Activated CD4-positive, alpha-beta memory T cell treated with anti-CD3 and anti-CD28 coated beads, Interleukin-2, amount 10 ng/mL, durations not matched to agents 7 days and 5 days (primary cell): ENCODE measurements around the gene GRIK4. TPM values are rescaled to one million over a fixed set of nuclear protein-coding genes. Genes with fewer than 3 reads are reported as not detected.

Experiments
- CTCF ChIA-PET: fragments of 350-600 bp; sonication (Branson Sonifier 250); formaldehyde crosslinking; loops from one replicate; lab custom pipeline; 2021; ENCODE audit warnings: antibody characterized with exemption, inconsistent platforms; lab: Charles Lee
- POLR2A ChIA-PET: fragments of 350-600 bp; sonication (Branson Sonifier 250); formaldehyde crosslinking; loops from one replicate; lab custom pipeline; 2021; ENCODE audit warnings: antibody characterized with exemption; lab: Charles Lee
- DNase-seq: peaks from one replicate; pipeline ENCODE4 v3.0.0-alpha.2; 2020
- H3K27ac Mint-ChIP-seq: one replicate; pipeline ENCODE4 v1.8.0; 2021; ENCODE audit warnings: mild to moderate bottlenecking, mixed read lengths
- H3K27me3 Mint-ChIP-seq: one replicate; pipeline ENCODE4 v1.8.0; 2021; ENCODE audit warnings: mixed read lengths
- H3K36me3 Mint-ChIP-seq: one replicate; pipeline ENCODE4 v1.8.0; 2021; ENCODE audit warnings: low read depth, mixed read lengths
- H3K4me1 Mint-ChIP-seq: one replicate; pipeline ENCODE4 v1.8.0; 2021; ENCODE audit warnings: mixed read lengths
- H3K4me3 Mint-ChIP-seq: one replicate; pipeline ENCODE4 v1.8.0; 2021; ENCODE audit warnings: mild to moderate bottlenecking, mixed read lengths
- H3K9me3 Mint-ChIP-seq: one replicate; pipeline ENCODE4 v1.8.0; 2021; ENCODE audit warnings: mixed read lengths
- total RNA-seq, 2 experiments: library from RNA; stranded (reverse); gene quantifications; one replicate each; pipeline ENCODE4 v1.2.3, GENCODE V29; 2021

GRIK4 gene
- total RNA-seq, 2 experiments from 2014 or later, result not detected

DNA sequence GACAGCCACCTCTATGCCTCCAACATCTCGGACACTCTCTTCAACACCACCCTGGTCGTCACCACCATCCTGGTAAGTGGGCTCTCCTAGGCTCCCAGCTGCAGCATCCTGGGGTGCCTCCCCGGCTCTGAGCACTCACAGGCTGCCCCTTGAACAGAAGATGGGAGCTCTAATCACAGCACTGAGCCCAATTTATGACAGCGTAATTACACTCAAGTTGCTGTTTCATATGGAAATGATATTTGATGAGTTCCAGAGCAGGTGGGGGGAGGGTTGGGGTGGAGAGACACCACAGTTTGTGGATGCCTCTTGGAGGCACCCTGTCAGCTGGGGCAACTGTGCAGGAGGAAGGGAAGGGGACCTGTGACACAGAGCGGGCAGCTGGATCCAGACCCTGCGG lies 387.0 kb downstream of the GRIK4 start:
- Mint-ChIP-seq H3K4me3 (no peak overlapping the region), H3K27me3 (peaks cover 7% of the 10 kb centered on the region), H3K36me3 (no peaks in the 10 kb centered on the region), H3K9me3 (no peaks in the 10 kb centered on the region), H3K27ac (no peak overlapping the region), H3K4me1 (no peaks in the 10 kb centered on the region)
- ChIA-PET CTCF (no interaction called here), POLR2A (no interaction called here)
- DNase-seq, result no peak

DNA sequence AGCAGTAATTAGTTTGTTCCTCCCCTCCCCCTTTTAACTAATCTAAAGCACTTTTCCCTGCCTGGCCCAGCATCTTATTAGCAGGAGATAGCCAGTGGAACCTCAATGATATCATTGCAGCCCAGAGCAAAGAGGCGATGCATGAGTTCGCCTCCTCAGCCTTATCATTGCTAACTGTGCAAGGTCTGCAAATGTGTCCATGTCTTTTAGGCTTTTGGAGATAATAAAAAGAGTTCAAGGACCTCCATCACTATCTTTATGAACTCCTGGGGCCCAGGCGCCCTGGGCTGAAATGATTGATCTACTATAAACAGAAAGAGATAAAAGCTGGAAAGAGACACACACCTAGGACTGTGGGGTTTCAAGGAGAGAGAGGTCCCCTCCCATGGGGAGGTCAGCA lies 388.2 kb downstream of the GRIK4 start:
- ChIA-PET POLR2A (no interaction called here), CTCF (no interaction called here)
- H3K27me3 Mint-ChIP-seq, result peaks cover 7% of the 10 kb centered on the region
- no peak overlapping the region for H3K27ac Mint-ChIP-seq
- DNase-seq, result no peak
- H3K9me3 Mint-ChIP-seq, result no peaks in the 10 kb centered on the region
- no peak overlapping the region for H3K4me3 Mint-ChIP-seq
- no peaks in the 10 kb centered on the region for H3K4me1 Mint-ChIP-seq
- H3K36me3 Mint-ChIP-seq, result no peaks in the 10 kb centered on the region

DNA sequence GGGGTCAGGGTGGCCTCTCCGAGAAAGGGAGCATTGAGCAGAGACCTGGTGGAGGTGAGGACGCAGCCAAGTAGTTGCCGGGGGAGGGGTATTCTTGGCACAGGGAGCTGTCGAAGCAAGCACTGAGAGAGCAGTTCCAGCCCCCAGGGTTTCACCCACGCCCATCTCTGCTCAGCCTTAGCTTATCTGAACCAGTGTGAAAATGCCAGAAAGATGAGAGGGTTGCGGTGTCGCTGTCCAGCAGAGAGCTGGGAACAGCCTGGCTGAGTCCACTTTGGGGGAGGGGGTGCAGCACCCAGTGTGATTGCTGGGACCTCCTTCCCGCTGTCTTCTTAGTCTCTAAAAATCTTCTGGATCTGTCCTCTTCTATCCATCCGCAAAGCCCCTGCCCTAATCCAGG lies 389.1 kb downstream of the GRIK4 start:
- Mint-ChIP-seq H3K9me3 (no peaks in the 10 kb centered on the region), H3K27ac (no peak overlapping the region), H3K27me3 (peaks cover 9% of the 10 kb centered on the region), H3K36me3 (no peaks in the 10 kb centered on the region), H3K4me3 (no peak overlapping the region), H3K4me1 (no peaks in the 10 kb centered on the region)
- ChIA-PET CTCF (no interaction called here), POLR2A (no interaction called here)
- DNase-seq, result no peak

DNA sequence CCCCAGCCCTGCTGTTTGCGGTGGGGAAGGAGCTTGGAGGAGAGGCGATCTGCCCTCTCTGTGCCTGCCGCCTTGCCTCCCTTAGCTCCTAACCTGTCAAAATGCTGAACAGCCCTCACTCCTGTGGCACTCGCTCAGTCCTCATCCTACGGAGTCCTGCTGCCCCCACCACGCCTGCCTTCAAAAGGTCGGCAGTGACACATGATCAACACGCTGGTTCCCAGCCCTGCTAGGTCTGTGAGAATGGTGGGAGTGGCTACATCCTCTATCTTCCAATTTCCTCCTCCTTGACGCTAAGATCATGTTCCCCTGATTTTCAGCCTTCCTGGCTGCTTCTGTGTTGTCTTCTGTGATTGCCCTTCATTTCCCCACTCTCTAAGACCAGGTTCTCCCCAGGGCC lies 392.1 kb downstream of the GRIK4 start:
- CTCF ChIA-PET, result no interaction called here
- no peaks in the 10 kb centered on the region for H3K36me3 Mint-ChIP-seq
- no peaks in the 10 kb centered on the region for H3K4me1 Mint-ChIP-seq
- no peak overlapping the region for H3K27ac Mint-ChIP-seq
- no peak for DNase-seq
- no peaks in the 10 kb centered on the region for H3K9me3 Mint-ChIP-seq
- POLR2A ChIA-PET, result no interaction called here
- no peak overlapping the region for H3K4me3 Mint-ChIP-seq
- H3K27me3 Mint-ChIP-seq, result peaks cover 9% of the 10 kb centered on the region

DNA sequence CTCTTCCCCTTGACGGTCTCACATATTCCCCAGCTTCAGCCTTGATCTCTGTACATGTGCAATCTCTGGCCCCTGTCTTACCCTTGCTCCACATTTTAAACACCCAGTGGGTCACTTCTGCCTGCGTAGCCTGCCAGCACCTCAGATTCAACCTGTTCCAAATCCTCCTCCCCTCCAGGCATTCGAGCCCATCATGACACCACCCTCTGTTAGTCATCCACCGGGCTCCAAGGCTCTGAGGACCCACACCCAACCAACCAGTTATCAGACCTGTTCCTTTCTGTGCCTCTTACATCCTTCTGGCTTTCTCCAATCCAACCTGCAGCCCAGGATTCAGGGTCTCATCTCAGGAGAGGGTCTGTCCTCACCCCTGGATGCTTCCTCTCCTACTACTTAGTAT lies 392.6 kb downstream of the GRIK4 start:
- H3K4me1 Mint-ChIP-seq, result no peaks in the 10 kb centered on the region
- CTCF ChIA-PET, result no interaction called here
- peaks cover 9% of the 10 kb centered on the region for H3K27me3 Mint-ChIP-seq
- no peak for DNase-seq
- H3K9me3 Mint-ChIP-seq, result no peaks in the 10 kb centered on the region
- no peak overlapping the region for H3K4me3 Mint-ChIP-seq
- POLR2A ChIA-PET, result no interaction called here
- H3K27ac Mint-ChIP-seq, result no peak overlapping the region
- no peaks in the 10 kb centered on the region for H3K36me3 Mint-ChIP-seq

DNA sequence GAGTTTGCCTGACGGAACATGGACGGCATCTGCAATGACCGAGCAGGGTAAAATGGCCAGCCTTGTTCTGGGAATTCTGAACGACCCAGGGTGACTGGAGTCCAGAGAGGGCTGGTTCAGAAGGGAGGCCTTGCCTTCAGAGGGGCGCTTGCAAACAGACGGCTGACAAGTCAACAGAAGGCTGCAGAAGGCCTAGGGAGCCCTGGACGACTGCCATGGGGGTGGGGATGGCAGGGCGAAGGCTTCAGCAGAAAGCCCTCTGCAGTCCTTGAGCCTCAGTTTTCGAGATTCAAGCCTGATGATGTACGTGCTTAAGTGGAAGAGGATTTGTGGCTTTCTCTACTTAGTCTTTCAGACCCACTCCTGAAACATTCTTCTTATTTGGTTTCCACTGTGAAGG lies 395.2 kb downstream of the GRIK4 start:
- Mint-ChIP-seq H3K36me3 (no peaks in the 10 kb centered on the region), H3K27ac (no peak overlapping the region), H3K9me3 (no peaks in the 10 kb centered on the region), H3K4me1 (no peaks in the 10 kb centered on the region), H3K27me3 (peaks cover 7% of the 10 kb centered on the region), H3K4me3 (no peak overlapping the region)
- POLR2A ChIA-PET, result no interaction called here
- no peak for DNase-seq
- CTCF ChIA-PET, result no interaction called here

DNA sequence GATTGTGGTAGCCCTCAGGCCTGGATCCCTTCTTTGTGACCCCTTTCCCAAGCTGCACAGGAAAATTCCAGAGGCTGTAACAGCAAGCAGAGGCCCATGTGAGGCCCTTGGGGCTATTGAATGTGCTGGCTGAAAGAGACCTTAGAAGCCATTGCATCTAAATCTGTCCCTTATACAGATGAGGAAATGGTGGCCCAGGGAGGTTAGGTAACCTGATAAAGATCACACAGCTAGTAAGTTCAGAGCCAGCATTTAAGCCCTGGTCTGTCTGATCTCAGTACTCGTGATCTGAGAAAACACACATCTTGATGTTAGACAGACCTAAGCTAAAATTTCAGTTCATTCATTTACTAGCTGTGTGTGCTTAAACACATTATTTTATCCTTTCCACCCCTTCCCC lies 396.4 kb downstream of the GRIK4 start:
- POLR2A ChIA-PET, result no interaction called here

DNA sequence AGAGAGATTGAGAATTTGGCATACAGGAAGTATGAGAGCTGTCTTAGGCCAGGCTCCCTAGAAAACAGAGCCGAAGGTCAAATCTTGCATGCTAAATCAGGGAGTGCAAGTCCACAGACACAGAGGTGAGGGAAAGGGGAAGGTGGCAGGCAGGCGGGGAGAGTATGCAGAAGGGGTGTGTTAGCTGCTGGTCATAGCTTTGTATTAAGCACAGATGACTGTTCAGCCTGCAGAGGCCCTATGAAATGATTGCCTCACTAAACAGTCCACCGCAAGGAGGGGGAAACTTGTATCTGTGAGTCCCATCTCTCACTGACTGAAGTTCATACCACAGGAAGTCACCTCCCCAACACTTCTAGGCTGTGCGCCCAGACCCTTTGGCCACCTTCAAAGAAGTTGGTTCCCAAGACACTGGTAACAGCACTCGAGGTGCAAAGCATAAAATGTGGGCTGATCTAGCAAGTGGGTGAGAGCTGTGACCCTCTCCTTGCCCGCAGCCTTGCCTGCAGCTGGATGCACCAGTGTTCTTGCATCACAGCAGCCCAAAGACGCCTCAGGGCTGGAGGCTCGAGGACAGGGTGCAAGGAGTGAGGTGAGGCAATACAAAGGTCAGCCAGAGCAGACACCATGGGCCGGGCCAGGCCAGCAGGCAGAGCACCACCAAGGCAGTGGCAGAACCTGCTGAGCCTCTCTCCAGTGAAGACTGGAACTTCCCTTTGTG lies 397.1 kb downstream of the GRIK4 start:
- Mint-ChIP-seq H3K36me3 (no peaks in the 10 kb centered on the region), H3K4me3 (no peak overlapping the region), H3K27ac (no peak overlapping the region), H3K27me3 (peaks cover 17% of the 10 kb centered on the region), H3K4me1 (no peaks in the 10 kb centered on the region), H3K9me3 (no peaks in the 10 kb centered on the region)
- no peak for DNase-seq
- CTCF ChIA-PET, result no interaction called here
- POLR2A ChIA-PET, result no interaction called here

More for the DNA sequence above, 396.4 kb downstream of the GRIK4 start:
- no peak for DNase-seq
- Mint-ChIP-seq H3K36me3 (no peaks in the 10 kb centered on the region), H3K27me3 (peaks cover 15% of the 10 kb centered on the region), H3K4me3 (no peak overlapping the region), H3K27ac (no peak overlapping the region), H3K9me3 (no peaks in the 10 kb centered on the region), H3K4me1 (no peaks in the 10 kb centered on the region)
- CTCF ChIA-PET, result no interaction called here

DNA sequence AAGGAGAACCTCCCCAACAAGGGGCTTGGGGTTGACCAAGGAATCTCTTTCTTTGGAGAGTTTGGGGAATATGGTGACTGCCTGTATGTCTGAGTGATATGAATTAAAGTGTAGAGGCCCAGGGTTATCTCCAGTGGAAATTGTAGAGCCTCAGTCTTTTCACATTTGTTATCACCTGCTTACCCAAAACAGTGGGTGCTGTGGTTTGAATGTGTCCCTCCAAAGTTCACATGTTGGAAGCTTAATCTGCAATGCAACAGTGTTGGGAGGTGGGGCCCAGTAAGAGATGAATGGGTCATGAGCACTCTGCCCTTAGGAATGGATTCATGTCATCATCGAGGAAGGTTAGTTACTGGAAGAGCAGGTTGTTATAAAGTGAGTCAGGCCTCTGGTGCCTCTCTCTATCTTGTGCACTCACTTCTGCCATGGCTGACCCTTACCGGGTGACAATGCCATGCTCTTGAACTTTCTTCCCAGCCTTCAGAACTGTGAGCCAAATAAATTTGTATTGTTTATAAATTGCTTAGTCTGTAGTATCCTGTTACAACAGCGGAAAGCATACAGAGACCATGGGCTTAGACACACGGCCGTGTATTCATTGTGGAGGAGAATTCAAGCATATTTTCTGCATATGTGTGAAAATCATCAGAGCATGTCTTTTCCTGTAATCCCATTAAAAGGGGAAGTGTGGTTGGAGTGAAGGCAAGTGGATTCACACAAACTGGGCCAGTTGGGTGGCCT lies 398.3 kb downstream of the GRIK4 start:
- no peaks in the 10 kb centered on the region for H3K4me1 Mint-ChIP-seq
- ChIA-PET CTCF (no interaction called here), POLR2A (no interaction called here)
- DNase-seq, result no peak
- H3K9me3 Mint-ChIP-seq, result no peaks in the 10 kb centered on the region
- H3K36me3 Mint-ChIP-seq, result no peaks in the 10 kb centered on the region
- no peak overlapping the region for H3K4me3 Mint-ChIP-seq
- H3K27ac Mint-ChIP-seq, result no peak overlapping the region
- peaks cover 17% of the 10 kb centered on the region for H3K27me3 Mint-ChIP-seq

DNA sequence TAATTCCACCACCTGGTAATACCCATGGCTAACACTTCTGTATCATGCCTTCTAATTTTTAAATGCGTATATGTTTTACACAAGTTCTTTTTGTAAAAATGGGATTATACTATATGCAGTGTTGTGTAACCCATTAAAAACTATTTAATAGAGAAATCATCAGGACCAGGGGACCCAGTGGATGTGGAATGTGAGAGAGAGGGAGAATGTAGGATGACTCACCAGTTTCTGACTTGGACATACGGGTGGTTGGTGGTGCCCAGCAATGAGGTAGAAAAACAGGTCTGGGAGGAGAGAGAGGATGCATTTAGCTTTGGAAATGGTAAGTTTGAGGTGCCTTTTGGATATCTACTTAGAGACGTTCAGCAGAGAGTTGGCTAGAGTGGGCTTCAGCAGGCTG lies 400.4 kb downstream of the GRIK4 start:
- no peak overlapping the region for H3K4me3 Mint-ChIP-seq
- H3K36me3 Mint-ChIP-seq, result no peaks in the 10 kb centered on the region
- CTCF ChIA-PET, result interaction anchor here (0.6 kb wide), 1 partner anchor 17 kb away, joined by 3 read pairs; no protein-coding TSS in a partner anchor
- H3K4me1 Mint-ChIP-seq, result no peaks in the 10 kb centered on the region
- H3K9me3 Mint-ChIP-seq, result no peaks in the 10 kb centered on the region
- DNase-seq, result no peak
- H3K27me3 Mint-ChIP-seq, result peaks cover 12% of the 10 kb centered on the region
- H3K27ac Mint-ChIP-seq, result no peak overlapping the region
- POLR2A ChIA-PET, result no interaction called here

DNA sequence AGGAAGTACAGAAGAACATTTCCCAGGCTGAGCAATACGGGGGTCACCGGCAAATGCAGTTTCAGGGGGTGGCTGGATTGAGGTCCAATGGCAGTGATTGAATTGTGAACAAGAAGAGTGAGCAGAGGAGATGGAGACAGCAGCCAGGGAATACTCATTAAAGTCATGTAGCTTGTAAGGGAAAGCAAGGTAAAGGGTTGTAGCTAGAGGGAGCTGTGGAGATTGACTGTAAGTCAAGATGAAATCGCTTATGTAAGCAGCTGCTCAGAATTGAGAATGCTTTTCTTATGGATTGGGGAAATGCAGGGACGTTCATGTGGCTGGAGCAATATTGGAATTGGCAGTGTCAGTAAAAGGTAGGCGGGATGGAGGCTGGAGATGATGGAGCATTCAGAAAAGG lies 401.0 kb downstream of the GRIK4 start:
- Mint-ChIP-seq H3K9me3 (no peaks in the 10 kb centered on the region), H3K27ac (no peak overlapping the region), H3K36me3 (no peaks in the 10 kb centered on the region), H3K4me3 (no peak overlapping the region), H3K4me1 (no peaks in the 10 kb centered on the region), H3K27me3 (peaks cover 12% of the 10 kb centered on the region)
- CTCF ChIA-PET, result interaction anchor here (0.6 to 0.8 kb wide), 2 partner anchors 17 to 18 kb away, joined by 3 read pairs; no protein-coding TSS in a partner anchor
- DNase-seq, result no peak
- POLR2A ChIA-PET, result no interaction called here

DNA sequence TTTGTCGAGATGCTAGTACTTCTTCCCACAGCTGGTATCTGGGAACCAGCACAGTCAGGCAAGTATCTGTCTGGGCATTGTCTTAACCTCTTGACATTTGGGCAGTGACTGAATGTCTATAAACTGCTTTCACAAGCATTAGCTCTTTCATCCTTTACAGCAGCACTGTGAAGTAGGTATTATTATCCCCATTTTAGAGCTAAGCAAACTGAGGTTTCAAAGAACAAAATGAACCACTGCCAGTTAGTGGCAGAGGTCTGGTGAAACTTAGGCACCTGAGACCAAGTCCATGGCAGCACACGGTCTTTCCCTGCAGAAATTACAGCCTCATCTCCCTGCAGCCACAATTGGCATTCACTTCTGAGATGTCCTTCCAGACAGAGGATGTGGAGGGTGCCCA lies 401.4 kb downstream of the GRIK4 start:
- Mint-ChIP-seq H3K36me3 (no peaks in the 10 kb centered on the region), H3K9me3 (no peaks in the 10 kb centered on the region), H3K4me1 (no peaks in the 10 kb centered on the region), H3K4me3 (no peak overlapping the region), H3K27me3 (peaks cover 12% of the 10 kb centered on the region), H3K27ac (no peak overlapping the region)
- POLR2A ChIA-PET, result no interaction called here
- CTCF ChIA-PET, result interaction anchor here (0.7 to 1.5 kb wide), 3 partner anchors 17 to 402 kb away, joined by 3 read pairs; no protein-coding TSS in a partner anchor
- no peak for DNase-seq

DNA sequence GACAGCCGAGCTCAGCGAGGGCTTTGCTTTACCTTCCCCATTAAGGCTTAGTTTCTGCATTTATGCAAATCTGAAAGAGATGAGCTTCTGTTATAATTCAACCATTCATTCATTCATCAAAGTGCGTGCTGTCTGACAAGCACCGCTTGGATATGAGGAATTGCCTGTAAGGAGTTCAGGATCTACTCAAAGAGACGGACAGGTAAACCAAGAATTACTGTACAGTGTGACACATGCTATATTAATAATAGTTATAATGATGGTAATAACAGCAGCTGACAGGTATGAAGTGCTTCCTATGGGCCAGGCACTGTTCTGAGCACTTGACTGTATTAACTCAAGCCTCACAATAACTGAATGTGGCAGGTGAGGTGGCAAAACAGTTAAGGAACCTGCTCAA lies 402.5 kb downstream of the GRIK4 start:
- no peak for DNase-seq
- peaks cover 12% of the 10 kb centered on the region for H3K27me3 Mint-ChIP-seq
- H3K27ac Mint-ChIP-seq, result no peak overlapping the region
- H3K4me1 Mint-ChIP-seq, result no peaks in the 10 kb centered on the region
- H3K36me3 Mint-ChIP-seq, result no peaks in the 10 kb centered on the region
- ChIA-PET POLR2A (no interaction called here), CTCF (interaction anchor here (0.9 to 1.5 kb wide), 3 partner anchors 20 to 403 kb away, joined by 3 read pairs; no protein-coding TSS in a partner anchor)
- H3K4me3 Mint-ChIP-seq, result no peak overlapping the region
- no peaks in the 10 kb centered on the region for H3K9me3 Mint-ChIP-seq
